Astrocyte (in vitro differentiated cells and primary cell): ENCODE results near the gene WIZ. TPM values are rescaled to one million over a fixed set of nuclear protein-coding genes. Genes with fewer than 3 reads are reported as not detected.

Experiments
- DNase-seq: peaks from one replicate; pipeline ENCODE4 v3.0.0-alpha.2; 2010; ENCODE audit warnings: low read depth
- FAIRE-seq: peaks from 2 replicates; lab custom pipeline; 2011; peaks lifted over from hg19 to GRCh38; lab: Jason Lieb, UNC
- H2AFZ ChIP-seq: 2 replicates; pipeline ENCODE4 v1.6.0; 2012; ENCODE audit warnings: low read depth, low read length, inconsistent platforms
- H3K27ac ChIP-seq: 2 replicates; pipeline ENCODE4 v1.5.1; 2011; ENCODE audit warnings: low read depth, low read length, inconsistent platforms
- H3K27me3 ChIP-seq: 2 replicates; pipeline ENCODE4 v1.6.0; 2011; ENCODE audit warnings: low read length, inconsistent platforms; ENCODE audit not compliant: insufficient read depth
- H3K36me3 ChIP-seq: 2 replicates; pipeline ENCODE4 v1.5.1; 2011; ENCODE audit warnings: low read length, inconsistent platforms; ENCODE audit not compliant: insufficient read depth
- H3K4me1 ChIP-seq: 2 replicates; pipeline ENCODE4 v1.5.1; 2011; ENCODE audit warnings: low read length, inconsistent platforms; ENCODE audit not compliant: insufficient read depth
- H3K4me2 ChIP-seq: 2 replicates; pipeline ENCODE4 v1.6.0; 2012; ENCODE audit warnings: low read length, inconsistent platforms
- H3K4me3 ChIP-seq: 2 replicates; pipeline ENCODE4 v1.5.1; 2011; ENCODE audit warnings: low read depth, mild to moderate bottlenecking, low read length, inconsistent platforms; ENCODE audit not compliant: insufficient read depth
- H3K79me2 ChIP-seq: 2 replicates; pipeline ENCODE4 v1.6.0; 2012; ENCODE audit warnings: mild to moderate bottlenecking, low read length, inconsistent platforms; ENCODE audit not compliant: insufficient read depth
- H3K9ac ChIP-seq: 2 replicates; pipeline ENCODE4 v1.6.0; 2012; ENCODE audit warnings: mild to moderate bottlenecking, low read length, inconsistent platforms
- H3K9me3 ChIP-seq: 2 replicates; pipeline ENCODE4 v1.5.1; 2012; ENCODE audit warnings: low read depth, mild to moderate bottlenecking, low read length, inconsistent platforms; ENCODE audit not compliant: insufficient read depth
- H4K20me1 ChIP-seq: 2 replicates; pipeline ENCODE4 v1.6.0; 2012; ENCODE audit warnings: low read length, inconsistent platforms; ENCODE audit not compliant: insufficient read depth
- H3K27ac Mint-ChIP-seq: one replicate; pipeline ENCODE4 v1.8.0; 2021; ENCODE audit warnings: mild to moderate bottlenecking, mixed read lengths; ENCODE audit not compliant: unreplicated experiment
- H3K27me3 Mint-ChIP-seq: one replicate; pipeline ENCODE4 v1.8.0; 2021; ENCODE audit warnings: low read depth, mixed read lengths; ENCODE audit not compliant: unreplicated experiment
- H3K36me3 Mint-ChIP-seq: one replicate; pipeline ENCODE4 v1.8.0; 2021; ENCODE audit warnings: low read depth, mixed read lengths; ENCODE audit not compliant: unreplicated experiment
- H3K4me1 Mint-ChIP-seq: one replicate; pipeline ENCODE4 v1.8.0; 2021; ENCODE audit warnings: low read depth, mixed read lengths; ENCODE audit not compliant: unreplicated experiment
- H3K4me3 Mint-ChIP-seq: one replicate; pipeline ENCODE4 v1.8.0; 2021; ENCODE audit warnings: mild to moderate bottlenecking, moderate library complexity, mixed read lengths; ENCODE audit not compliant: unreplicated experiment
- H3K9me3 Mint-ChIP-seq: one replicate; pipeline ENCODE4 v1.8.0; 2021; ENCODE audit warnings: mild to moderate bottlenecking, mixed read lengths; ENCODE audit not compliant: unreplicated experiment
- EZH2 ChIP-seq: IDR thresholded peaks from 2 replicates; pipeline ENCODE4 v1.6.1; 2012; ENCODE audit warnings: mild to moderate bottlenecking, low read length, inconsistent platforms; ENCODE audit not compliant: insufficient read depth
- total RNA-seq: library from RNA; stranded (reverse); gene quantifications from 2 replicates; pipeline ENCODE4 v1.2.1, GENCODE V29; 2021
- TF ChIP-seq, protein P1 (sequence below): IDR thresholded peaks from 2 replicates; pipeline ENCODE4 v1.5.1; 2011; ENCODE audit warnings: low read depth, mild to moderate bottlenecking, inconsistent platforms, low read length, moderate library complexity; ENCODE audit not compliant: insufficient read depth

Gene WIZ
- total RNA-seq, 1 donor from 2014 or later: 43.8 TPM

DNA sequence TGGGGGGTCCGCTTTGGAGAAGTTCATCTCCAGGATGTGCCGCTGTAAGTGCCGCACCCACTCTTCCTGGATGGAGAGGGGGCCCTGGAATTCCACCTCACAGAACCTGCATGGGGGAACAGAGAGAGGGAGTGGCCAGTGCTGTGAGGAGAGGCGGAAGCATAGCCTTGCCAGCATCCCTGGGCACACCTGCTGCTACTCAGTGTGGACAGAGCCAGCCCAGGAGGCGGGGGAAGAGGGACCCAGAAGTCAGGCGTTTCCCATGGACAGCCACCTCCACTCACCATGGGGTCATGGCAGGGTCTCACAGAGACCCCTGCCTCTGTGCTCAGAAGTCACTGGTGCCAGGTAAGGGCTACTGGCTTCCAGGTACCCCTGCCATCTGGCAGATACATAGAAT lies 26.6 kb downstream of the WIZ start:
- Histone ChIP-seq H3K4me1 (peaks cover 6% of the 10 kb centered on the region), H4K20me1 (peaks cover 23% of the 10 kb centered on the region), H3K27me3 (no peaks in the 10 kb centered on the region), H3K4me3 (no peak overlapping the region), H3K36me3 (peaks cover 20% of the 10 kb centered on the region), H3K27ac (no peak overlapping the region), H3K79me2 (peaks cover 16% of the 10 kb centered on the region), H3K4me2 (no peak overlapping the region), H3K9me3 (peaks cover 5% of the 10 kb centered on the region), H2AFZ (no peak overlapping the region), H3K9ac (no peak overlapping the region)
- peaks cover 30% of the 10 kb centered on the region for H3K36me3 Mint-ChIP-seq
- FAIRE-seq: no peak
- DNase-seq: no peak
- no peaks in the 10 kb centered on the region for H3K27me3 Mint-ChIP-seq
- H3K4me3 Mint-ChIP-seq: no peak overlapping the region
- TF ChIP-seq, protein P1, sequence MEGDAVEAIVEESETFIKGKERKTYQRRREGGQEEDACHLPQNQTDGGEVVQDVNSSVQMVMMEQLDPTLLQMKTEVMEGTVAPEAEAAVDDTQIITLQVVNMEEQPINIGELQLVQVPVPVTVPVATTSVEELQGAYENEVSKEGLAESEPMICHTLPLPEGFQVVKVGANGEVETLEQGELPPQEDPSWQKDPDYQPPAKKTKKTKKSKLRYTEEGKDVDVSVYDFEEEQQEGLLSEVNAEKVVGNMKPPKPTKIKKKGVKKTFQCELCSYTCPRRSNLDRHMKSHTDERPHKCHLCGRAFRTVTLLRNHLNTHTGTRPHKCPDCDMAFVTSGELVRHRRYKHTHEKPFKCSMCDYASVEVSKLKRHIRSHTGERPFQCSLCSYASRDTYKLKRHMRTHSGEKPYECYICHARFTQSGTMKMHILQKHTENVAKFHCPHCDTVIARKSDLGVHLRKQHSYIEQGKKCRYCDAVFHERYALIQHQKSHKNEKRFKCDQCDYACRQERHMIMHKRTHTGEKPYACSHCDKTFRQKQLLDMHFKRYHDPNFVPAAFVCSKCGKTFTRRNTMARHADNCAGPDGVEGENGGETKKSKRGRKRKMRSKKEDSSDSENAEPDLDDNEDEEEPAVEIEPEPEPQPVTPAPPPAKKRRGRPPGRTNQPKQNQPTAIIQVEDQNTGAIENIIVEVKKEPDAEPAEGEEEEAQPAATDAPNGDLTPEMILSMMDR: no peak
- TF ChIP-seq EZH2: no peak
- H3K4me1 Mint-ChIP-seq: peaks cover 1% of the 10 kb centered on the region
- H3K9me3 Mint-ChIP-seq: no peaks in the 10 kb centered on the region
- H3K27ac Mint-ChIP-seq: no peak overlapping the region

DNA sequence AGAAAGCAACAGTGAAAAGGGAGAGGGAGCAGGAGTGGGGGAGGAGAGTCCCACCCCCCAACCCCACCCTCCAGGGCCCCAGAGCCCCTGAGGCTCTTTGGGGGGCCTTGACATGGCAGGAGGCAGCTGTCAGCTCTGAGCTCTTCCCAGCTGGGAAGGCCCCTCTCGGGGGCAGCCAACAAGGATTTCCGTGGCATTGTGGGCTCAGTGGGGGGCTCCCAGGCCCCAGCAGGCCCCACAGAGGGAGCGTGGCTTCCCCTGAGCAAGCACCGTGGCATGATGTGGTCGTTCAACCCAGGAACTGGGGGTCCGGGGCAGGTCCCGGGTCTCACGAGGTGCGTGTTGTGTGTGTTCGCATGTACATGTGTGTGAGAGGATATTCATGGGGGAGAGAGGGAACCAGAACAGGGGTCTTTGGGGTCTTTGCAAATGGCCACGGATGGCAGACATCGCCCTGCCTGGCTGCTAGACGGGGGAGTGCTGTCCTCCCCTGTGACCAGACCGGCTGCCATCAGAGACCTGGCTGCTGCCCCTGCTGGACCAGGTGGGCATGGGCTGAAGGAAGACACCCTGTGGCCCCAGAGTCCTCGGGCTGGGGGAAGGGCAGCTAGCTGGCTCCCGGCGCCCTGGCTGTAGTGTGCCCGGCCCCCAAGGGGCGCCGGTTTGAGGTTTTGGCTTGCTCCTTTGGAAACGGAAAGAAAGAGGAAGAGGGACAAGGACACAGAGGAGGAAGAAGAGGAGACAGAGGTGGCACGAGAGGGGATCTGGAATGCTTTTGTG lies 27.3 kb downstream of the WIZ start:
- Histone ChIP-seq H3K27me3 (no peaks in the 10 kb centered on the region), H3K4me3 (no peak overlapping the region), H3K9ac (no peak overlapping the region), H4K20me1 (peaks cover 23% of the 10 kb centered on the region), H3K79me2 (peaks cover 17% of the 10 kb centered on the region), H3K4me2 (no peak overlapping the region), H3K9me3 (peaks cover 5% of the 10 kb centered on the region), H3K36me3 (peaks cover 20% of the 10 kb centered on the region), H3K27ac (no peak overlapping the region), H2AFZ (no peak overlapping the region), H3K4me1 (peaks cover 7% of the 10 kb centered on the region)
- Mint-ChIP-seq H3K4me1 (peaks cover 1% of the 10 kb centered on the region), H3K4me3 (no peak overlapping the region), H3K9me3 (no peaks in the 10 kb centered on the region), H3K27me3 (no peaks in the 10 kb centered on the region), H3K36me3 (peaks cover 28% of the 10 kb centered on the region), H3K27ac (no peak overlapping the region)
- FAIRE-seq (no peak), DNase-seq (no peak)
- TF ChIP-seq EZH2: no peak
- TF ChIP-seq, protein P1: no peak

DNA sequence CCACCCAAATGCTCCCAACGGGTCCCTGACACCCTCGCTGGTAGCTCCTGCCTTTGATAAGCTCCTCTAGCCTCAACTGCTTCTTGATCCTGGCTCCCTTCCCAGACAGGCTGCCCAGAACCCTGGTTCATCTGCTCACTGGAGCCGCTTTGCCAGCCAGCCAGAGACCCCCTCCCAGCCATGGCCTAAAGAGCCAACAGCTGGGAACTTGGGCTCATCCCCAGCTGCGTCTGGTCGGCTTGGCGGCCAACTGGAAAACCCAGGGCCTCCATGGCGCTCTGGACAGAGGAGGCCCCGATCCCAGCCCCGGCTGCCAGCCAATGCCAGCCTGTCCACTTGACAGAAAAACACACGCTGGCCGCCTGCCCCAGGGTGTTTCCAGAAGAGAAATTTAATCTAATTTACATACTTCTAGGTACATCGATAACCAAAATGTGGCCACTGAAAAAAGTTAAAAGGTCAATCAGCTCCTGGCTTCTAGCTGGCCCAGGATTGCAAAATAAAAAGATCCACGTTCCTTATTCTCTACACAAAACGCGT lies 28.0 kb downstream of the WIZ start:
- Histone ChIP-seq H3K4me2 (no peak overlapping the region), H3K27me3 (no peaks in the 10 kb centered on the region), H3K4me1 (peaks cover 13% of the 10 kb centered on the region), H2AFZ (no peak overlapping the region), H3K36me3 (peaks cover 20% of the 10 kb centered on the region), H3K27ac (no peak overlapping the region), H3K9me3 (peaks cover 5% of the 10 kb centered on the region), H4K20me1 (peaks cover 26% of the 10 kb centered on the region), H3K79me2 (peaks cover 20% of the 10 kb centered on the region), H3K4me3 (no peak overlapping the region), H3K9ac (no peak overlapping the region)
- FAIRE-seq (no peak), DNase-seq (no peak)
- Mint-ChIP-seq H3K27me3 (no peaks in the 10 kb centered on the region), H3K9me3 (no peaks in the 10 kb centered on the region), H3K4me1 (peaks cover 5% of the 10 kb centered on the region), H3K4me3 (no peak overlapping the region), H3K27ac (no peak overlapping the region), H3K36me3 (peaks cover 26% of the 10 kb centered on the region)
- TF ChIP-seq, protein P1: no peak
- TF ChIP-seq EZH2: no peak
